HG02840 (cell line): ENCODE measurements around the gene ZRSR2.
"Not testable (repeated sequence)": the region's sequence is repeated elsewhere in the genome, so short reads cannot be mapped to it uniquely, and the experiment has no call there.

Experiments
- ATAC-seq: cut with Tn5 transposase; IDR thresholded peaks from one replicate; pipeline ENCODE4 v1.9.1; 2021; ENCODE audit warnings: mild to moderate bottlenecking, moderate library complexity, moderate number of reproducible peaks; ENCODE audit not compliant: unreplicated experiment, low FRiP score

Gene ZRSR2

GRCh38 chrX:15790769-15791290 is 546 bp downstream of the ZRSR2 start:
- ATAC-seq, result peak; percentile 11

- ATAC-seq, result no peak
These were observed 7.4 kb downstream of the ZRSR2 start for GRCh38 chrX:15797707-15798106.

DNA sequence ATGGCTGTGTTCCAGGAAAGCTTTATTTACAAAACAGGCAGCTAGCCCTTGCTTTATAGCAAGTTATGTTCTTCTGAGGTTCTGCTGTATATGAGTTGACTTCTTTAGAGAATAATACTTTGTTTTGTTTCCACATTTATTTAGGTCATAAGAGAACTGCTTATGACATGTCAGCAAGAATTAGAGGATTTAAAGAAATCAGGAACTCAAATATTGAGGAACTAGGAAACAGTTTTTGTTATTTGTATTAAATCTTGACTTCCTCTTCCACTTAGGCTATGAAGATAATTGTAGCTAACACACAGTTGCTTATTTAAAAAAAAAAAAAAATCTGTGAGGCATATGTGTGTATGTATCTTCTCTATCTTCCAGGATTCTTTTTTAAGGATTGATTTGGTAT is 14.3 kb downstream of the ZRSR2 start:
- no peak for ATAC-seq

DNA sequence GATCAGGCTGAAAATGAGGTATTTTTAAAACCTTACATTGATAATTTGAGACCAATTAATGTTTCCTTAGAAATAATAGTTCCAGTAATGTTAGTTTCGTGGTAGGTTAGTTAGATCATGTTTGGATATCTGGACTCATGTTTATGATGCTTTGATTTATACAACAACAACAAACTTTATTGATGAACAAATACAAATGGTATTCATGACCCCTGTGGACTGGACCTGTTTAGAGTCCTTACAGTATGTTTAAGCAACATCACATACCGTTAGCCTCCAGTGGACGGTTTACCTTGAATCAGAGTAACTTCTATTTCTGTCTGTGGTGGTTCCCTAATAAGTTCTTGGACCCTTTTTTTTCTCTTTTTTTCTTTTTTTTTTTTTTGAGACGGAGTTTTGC is 18.0 kb downstream of the ZRSR2 start:
- ATAC-seq, result no peak

DNA sequence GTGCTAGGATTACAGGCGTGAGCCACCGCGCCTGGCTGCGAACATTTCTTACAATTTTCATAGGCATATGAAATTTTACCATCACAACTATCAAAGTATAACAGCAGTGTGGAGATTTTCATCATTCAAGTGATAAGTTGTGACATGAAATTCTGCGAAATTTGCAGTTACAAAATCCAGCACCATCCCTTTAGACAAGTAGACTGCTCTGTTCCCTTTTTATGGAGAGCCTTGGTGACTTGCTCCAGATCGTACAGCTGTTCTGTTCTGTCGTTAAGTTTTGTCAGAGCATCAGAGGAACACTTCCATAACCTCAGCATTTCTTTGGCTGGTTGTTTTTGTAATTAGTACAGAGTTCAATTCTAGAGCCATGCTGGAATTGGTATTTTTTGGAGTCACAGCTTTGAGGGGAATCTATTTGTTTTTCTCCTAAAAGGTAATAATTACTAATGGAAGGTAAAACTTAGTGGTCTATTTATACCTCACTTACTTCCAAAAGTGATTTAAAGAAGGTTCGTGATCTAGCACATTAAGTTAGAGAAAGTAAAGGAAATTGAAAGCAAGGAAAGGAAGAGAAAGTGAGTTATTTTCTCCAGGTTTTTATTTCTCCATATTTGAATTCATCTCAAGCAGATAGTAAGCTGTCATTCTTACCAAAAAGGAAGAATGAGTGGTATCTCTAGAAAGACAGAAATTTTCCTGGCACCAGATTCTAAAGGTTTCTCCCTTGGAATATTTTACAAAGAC is 22.1 kb downstream of the ZRSR2 start:
- ATAC-seq, result no peak

- ATAC-seq, result no peak
These were observed 23.1 kb downstream of the ZRSR2 start for GRCh38 chrX:15813416-15813815.

GRCh38 chrX:15814771-15815365 is 24.6 kb downstream of the ZRSR2 start:
- no peak for ATAC-seq

DNA sequence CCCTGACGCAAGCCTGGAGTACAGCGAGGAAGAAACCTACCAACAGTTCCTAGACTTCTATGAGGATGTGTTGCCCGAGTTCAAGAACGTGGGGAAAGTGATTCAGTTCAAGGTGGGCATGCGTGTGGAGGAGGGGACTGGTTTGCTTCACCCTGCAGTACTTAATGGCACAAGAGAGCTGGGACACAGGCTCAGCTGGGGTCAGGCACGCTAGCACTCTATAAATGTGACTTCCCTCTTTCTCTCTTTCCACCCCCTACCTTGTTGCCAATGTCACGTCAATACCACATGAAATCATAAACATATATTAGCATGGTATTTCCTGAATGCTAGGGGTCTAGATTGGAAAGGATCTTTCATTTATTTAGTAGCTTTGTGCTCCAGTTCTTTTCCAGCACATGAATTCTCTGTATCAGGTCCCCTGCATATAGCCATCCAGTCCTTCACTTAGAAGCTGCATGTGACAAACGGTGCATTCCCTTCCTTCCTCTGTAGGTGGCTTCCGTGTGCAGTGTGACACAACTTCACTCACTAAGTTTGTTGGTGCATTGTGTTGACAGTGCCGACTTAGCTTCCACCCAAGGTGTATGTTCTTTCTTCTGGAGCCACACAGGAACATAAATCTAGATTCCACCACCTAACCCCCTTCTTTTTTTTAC is 25.6 kb downstream of the ZRSR2 start:
- ATAC-seq, result peak; percentile 89

DNA sequence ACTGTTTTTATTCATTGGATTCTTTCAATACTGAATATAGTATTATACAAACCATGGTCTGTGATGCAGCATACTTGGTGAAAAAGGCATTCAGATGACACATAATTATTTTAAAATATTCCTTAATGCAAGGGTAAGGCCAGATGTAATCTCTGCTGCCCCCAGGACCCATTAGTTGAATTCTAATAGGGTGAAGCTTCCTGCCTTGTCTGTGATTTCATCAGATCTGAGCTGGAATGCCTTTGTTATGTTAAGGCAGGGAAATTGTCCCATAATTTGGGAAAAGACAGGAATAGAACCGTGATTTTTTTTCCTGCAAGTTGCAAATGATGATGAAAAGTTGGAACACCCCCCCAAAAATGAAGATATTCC is 26.1 kb downstream of the ZRSR2 start:
- ATAC-seq, result no peak

- no peak for ATAC-seq
These were observed 26.6 kb downstream of the ZRSR2 start for GRCh38 chrX:15816886-15817285.

DNA sequence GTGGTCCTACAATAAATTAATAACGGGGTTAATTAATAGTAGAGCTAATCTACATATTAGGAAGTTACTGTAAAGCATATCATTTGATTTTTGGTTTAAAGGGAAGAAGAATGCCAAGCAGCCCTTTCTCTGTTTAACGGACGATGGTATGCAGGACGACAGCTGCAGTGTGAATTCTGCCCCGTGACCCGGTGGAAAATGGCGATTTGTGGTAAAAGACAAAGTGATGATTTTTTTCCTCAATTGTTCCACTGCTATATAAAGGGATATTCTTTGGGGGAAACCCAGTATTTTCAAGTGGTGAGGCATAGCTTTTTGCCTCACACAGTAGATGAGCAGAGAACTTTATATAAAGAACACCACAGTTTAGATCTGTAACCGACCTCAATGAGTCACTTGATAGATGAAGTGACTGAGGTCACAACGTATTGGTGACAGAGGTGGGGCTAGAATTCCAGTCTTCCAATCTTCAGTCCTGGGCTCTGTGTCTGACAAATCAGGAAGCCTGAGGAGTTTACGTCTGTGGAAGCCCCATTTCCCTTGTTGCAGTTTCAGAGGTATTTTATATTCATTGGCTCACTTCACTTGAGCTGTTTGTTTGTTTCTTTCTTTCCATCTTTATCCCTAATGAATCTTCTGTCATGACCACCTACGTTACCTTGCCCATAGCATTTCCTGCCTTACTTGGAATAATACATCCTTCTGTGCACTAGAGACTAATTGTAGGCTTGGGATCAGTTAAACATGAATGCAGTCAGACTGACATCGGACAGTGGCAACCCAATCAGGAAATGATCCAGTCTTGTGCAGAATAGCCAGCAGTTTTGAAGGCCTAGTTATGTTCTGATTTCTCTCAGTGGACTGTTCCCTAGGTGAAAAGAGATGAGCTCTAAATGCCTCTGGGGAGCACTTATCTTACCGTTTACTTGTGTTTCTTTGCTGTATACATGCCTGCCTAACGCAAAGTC is 30.1 kb downstream of the ZRSR2 start:
- ATAC-seq, result no peak

- ATAC-seq, result no peak
These were observed 32.6 kb downstream of the ZRSR2 start for GRCh38 chrX:15822922-15823321.

DNA sequence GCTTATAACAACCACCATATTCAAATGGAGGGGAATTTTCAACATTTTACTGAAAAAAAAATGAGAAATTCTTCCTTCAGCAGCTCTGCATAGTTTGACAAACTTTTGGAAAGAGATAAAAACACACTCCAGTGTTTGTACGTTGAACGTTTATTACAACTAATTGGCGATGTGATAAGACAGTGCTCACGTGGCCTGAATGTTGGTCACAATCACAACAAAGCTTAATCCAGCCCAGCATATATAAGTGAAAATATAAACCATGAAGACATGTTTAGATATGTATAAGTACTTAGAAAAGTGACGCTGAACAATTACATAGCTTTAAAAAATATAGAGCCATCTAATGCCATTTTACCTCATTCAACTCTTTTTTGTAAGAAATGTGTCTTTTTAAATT is 35.7 kb downstream of the ZRSR2 start:
- ATAC-seq, result no peak

GRCh38 chrX:15829217-15829616 is 38.9 kb downstream of the ZRSR2 start:
- ATAC-seq, result no peak

DNA sequence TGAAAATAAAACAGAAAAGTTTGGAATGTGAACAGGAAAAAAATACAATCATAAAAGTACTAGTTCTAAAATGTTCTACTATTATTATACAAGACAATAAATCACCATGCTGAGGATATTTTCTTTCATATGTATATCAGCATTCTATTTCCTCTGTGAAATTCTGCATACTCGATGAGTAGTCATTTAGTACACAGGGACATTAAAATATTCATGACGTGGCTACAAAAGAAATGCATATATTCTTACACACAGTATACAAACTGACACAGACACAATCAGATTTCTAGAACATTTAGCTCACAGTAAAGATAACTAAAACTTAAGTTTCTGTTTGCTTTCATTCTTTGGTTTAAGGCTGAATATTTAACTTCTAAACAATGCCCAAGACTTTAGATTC is 41.1 kb downstream of the ZRSR2 start:
- ATAC-seq, result not testable (repeated sequence)

DNA sequence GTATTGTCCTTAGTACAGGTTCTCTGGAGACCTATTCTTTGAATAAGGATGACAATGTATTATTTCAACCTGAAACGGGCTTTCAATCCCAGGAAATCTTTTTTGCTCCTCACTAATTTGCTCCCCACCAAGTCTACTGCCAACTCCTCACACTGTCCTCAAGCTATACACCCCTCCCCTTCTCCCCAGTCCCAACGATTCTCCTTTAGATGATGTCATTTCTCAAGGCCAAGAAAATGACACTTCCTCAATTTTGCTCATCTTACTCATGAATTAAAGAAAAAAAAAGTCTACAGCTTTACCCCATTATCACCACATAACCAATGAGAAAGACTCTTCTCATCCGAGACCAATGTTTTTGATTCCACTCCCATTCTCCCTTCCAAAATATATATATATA is 43.8 kb downstream of the ZRSR2 start:
- ATAC-seq, result no peak

GRCh38 chrX:15834827-15835595 is 44.7 kb downstream of the ZRSR2 start:
- no peak for ATAC-seq

DNA sequence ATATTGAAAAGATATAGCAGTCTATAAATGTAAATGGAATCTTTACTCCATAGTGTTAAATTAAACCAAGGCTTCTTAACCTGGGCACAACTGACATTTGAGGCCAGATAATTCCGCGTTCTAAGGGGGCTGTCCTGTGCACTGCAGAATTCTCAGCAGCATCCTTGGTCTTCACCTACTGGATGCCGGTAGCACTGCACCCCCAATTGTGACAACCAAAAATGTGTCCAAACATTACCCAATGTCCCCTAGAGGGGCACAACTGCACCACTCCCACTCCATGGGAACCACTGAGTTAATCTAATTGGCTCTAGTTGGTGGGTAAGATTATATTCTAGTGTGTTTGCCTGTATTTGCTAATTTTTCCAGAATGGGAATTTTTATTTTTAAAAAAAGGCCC is 47.7 kb downstream of the ZRSR2 start:
- ATAC-seq, result no peak

DNA sequence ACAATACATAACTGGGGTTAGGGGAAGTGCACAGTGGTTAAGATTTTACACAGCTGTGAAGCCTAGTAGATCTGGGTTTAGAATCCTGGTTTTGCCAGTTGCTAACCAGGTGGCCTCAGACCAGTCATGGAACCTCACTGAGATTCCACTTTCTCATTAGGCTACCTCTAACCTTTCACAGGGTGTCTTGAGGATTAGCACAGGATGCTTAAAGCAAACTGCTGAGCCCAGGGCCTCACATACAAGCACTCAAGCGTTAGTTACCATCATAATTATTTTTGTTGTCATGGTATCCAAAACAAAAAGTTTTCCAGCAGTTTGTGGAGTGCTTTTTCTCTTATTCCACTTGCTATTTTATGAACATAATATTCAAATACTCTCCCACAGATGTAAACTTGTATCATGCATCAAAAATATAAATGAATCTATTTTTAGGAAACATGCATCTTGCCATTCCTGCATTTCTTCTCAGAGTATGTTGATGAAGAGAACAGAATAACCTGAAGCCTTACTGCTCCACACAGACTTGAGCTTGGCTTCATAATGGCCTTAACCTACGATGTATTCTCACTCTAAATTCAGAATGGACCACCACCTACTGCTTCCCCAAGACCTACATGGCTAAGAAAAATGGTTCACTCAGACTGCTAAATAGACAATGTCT is 51.7 kb downstream of the ZRSR2 start:
- ATAC-seq, result no peak
